ENCODE measurements around the gene ABCB9. TPM values are rescaled to one million over a fixed set of nuclear protein-coding genes. Genes with fewer than 3 reads are reported as not detected.

Gene ABCB9
- total and polyA plus RNA-seq, 2 donors (not counting 1 experiment from before 2014, with no cell fraction given) = 2.1 to 3.7 TPM

DNA sequence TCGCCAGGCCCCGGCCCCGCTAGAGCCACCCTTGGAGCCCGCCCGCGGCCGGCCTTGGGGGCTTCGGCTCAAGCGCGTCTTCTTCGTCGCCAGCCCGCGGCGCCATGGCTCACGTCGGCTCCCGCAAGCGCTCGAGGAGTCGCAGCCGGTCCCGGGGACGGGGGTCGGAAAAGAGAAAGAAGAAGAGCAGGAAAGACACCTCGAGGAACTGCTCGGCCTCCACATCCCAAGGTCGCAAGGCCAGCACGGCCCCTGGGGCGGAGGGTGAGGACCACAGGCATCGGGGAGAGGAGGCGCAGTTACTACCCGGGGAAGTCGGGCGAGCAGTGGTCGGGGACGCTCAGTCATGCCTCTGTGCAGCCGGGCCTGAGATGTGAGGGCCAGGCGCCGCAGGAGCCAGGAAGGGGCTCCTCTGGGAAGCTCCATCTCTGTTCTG lies 14.8 kb upstream of the ABCB9 start:
- POLR2A ChIA-PET = no interaction called here
- H3K4me1 Mint-ChIP-seq = peaks cover 56% of the 10 kb centered on the region
- ATAC-seq (ENCODE audit: low read depth) (peak; percentile 25), DNase-seq (no peak)
- Histone ChIP-seq H2AFZ (ENCODE audit: insufficient read depth, low read depth, low read length, poor library complexity, severe bottlenecking) (peak overlapping the region; percentile 84), H3K27ac (ENCODE audit: low read length in 2 of 2) (peak overlapping the region; percentile 24 to 77), H3K27me3 (replicated peaks in 1 of 4; ENCODE audit: control extremely low read depth in 1 of 4, control insufficient read depth in 3 of 4, insufficient read depth in 4 of 4, low read length in 3 of 4) (no peaks in the 10 kb centered on the region), H3K4me1 (ENCODE audit: control insufficient read depth in 2 of 2, insufficient read depth in 2 of 2, low read length in 2 of 2) (peaks cover 29 to 56% of the 10 kb centered on the region in 2 donors), H3K4me3 (ENCODE audit: control extremely low read depth in 1 of 5, extremely low read depth in 1 of 5, insufficient read depth in 1 of 5, low read depth in 2 of 5, low read length in 4 of 5) (peak overlapping the region; percentile 53 to 88 (median 72)), H3K9me3 (ENCODE audit: control extremely low read depth in 1 of 3, control insufficient read depth in 2 of 3, insufficient read depth in 1 of 3, low read length in 2 of 3) (no peaks in the 10 kb centered on the region), H3K9ac (ENCODE audit: low read length) (peak overlapping the region; percentile 81), H3K4me2 (replicated peaks; ENCODE audit: low read depth, low read length, poor library complexity, severe bottlenecking) (peak overlapping the region; percentile 90), H3K36me3 (replicated peaks in 1 of 2; ENCODE audit: control extremely low read depth in 1 of 2, control insufficient read depth in 1 of 2, extremely low read depth in 1 of 2, insufficient read depth in 2 of 2, low read length in 1 of 2) (peaks cover 0 to 38% of the 10 kb centered on the region in 2 experiments), H4K20me1 (ENCODE audit: control insufficient read depth, insufficient read depth, low read length, poor library complexity, severe bottlenecking) (peaks cover 44% of the 10 kb centered on the region), H3K79me2 (ENCODE audit: control insufficient read depth, insufficient read depth, low read length) (peaks cover 56% of the 10 kb centered on the region)
- H3K27ac Mint-ChIP-seq = peak overlapping the region; percentile 75
- intact Hi-C loops (cut with micrococcal nuclease) = no loop called here
- CTCF ChIA-PET = interaction anchor here (0.8 to 2.4 kb wide), 3 partner anchors 63 to 257 kb away, joined by 3 to 11 read pairs (median 5); no protein-coding TSS in a partner anchor
- no peaks in the 10 kb centered on the region for H3K9me3 Mint-ChIP-seq (ENCODE audit: insufficient read depth)
- no peaks in the 10 kb centered on the region for H3K27me3 Mint-ChIP-seq
- TF ChIP-seq, protein P1, sequence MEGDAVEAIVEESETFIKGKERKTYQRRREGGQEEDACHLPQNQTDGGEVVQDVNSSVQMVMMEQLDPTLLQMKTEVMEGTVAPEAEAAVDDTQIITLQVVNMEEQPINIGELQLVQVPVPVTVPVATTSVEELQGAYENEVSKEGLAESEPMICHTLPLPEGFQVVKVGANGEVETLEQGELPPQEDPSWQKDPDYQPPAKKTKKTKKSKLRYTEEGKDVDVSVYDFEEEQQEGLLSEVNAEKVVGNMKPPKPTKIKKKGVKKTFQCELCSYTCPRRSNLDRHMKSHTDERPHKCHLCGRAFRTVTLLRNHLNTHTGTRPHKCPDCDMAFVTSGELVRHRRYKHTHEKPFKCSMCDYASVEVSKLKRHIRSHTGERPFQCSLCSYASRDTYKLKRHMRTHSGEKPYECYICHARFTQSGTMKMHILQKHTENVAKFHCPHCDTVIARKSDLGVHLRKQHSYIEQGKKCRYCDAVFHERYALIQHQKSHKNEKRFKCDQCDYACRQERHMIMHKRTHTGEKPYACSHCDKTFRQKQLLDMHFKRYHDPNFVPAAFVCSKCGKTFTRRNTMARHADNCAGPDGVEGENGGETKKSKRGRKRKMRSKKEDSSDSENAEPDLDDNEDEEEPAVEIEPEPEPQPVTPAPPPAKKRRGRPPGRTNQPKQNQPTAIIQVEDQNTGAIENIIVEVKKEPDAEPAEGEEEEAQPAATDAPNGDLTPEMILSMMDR (IDR thresholded peaks at IDR 0.05) = no peak
- TF ChIP-seq EZH2 (IDR thresholded peaks at IDR 0.05; ENCODE audit: borderline replicate concordance, insufficient read depth, low read depth, low read length, poor library complexity, severe bottlenecking) = no peak
- 1% methylated on average over 40 of the region's 40 CpGs for WGBS (ENCODE audit: insufficient coverage)
- peak overlapping the region; percentile 91 for H3K4me3 Mint-ChIP-seq

Measured in B cell (primary cell).